NCI-H748 (cell line): ENCODE measurements around the gene ZNF521.

Experiments used
- DNase-seq: peaks from one replicate; lab custom pipeline; 2025; ENCODE audit not compliant: unreplicated experiment; lab: John Stamatoyannopoulos, UW

The ZNF521 gene

DNA sequence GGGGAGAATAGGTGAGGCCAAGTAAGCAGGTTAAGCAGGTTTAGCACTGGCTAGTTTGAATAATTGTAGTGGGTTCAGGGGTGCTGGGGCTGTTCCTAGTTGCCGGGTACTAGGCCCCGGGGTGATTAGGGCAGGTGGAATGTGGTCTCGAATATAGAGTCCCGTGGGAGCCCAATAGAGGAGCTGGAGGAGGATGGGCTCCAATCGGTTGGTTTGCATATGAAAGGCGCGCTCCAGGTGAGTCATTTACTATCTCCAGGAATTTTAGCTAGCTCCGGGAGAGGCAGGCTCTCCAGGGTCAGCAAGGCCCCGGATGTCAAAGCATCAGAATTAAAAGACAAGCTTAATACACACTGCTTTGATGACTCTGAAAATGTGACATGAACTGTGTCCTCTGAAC lies 304.0 kb downstream of the ZNF521 start:
- DNase-seq: no peak

DNA sequence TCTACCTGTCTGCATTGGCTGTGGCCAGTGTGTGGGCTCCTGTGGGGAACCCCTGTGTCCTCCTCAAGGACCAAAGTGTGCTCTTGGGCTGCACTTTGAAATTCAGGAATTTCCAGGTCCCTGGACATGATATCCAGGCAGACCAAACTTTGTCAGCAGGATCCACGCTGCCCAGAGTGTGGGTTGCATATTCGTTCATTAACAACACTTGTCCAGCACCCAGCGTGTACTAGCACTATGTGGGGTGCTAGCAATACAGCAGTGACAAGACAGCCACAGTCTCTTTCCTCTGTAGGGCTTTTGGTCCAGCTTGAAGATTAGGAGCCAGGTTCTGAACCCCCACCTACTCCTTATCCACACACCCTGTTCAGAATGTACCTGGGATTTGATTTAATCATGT lies 304.5 kb downstream of the ZNF521 start:
- no peak for DNase-seq

- DNase-seq: no peak
These were observed 307.3 kb downstream of the ZNF521 start for GRCh38 chr18:25044694-25045093.

- no peak for DNase-seq
These were observed 308.9 kb downstream of the ZNF521 start for GRCh38 chr18:25043104-25043503.

DNA sequence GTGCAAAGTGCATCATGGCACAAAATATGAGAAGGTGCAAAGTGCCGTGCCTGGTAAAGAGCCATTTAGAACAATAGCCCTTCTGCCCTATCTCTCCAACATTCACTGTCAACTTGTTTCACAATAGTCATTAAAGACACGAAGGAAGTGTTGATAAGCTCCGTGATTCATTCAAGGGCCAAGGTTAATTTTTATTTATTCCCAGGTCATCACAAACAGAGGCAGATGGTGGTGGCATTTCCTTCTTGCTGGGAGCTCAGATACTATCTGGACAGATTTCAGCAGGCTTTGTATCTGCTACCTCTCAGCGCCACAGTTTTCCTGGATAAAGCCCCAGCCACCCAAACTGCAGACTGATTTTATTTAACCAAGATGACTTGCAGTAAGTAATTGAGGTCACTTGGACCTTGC lies 309.3 kb downstream of the ZNF521 start:
- no peak for DNase-seq

- no peak for DNase-seq
These were observed 312.2 kb downstream of the ZNF521 start for GRCh38 chr18:25039781-25040180.

- DNase-seq: peak; percentile 88
These were observed 313.7 kb downstream of the ZNF521 start for GRCh38 chr18:25038261-25038660.

- peak; percentile 88 for DNase-seq
These were observed 318.1 kb downstream of the ZNF521 start for GRCh38 chr18:25033747-25034471.

GRCh38 chr18:25033175-25033574 lies 318.8 kb downstream of the ZNF521 start:
- DNase-seq: peak; percentile 31

- DNase-seq: no peak
These were observed 322.2 kb downstream of the ZNF521 start for GRCh38 chr18:25029802-25030201.

DNA sequence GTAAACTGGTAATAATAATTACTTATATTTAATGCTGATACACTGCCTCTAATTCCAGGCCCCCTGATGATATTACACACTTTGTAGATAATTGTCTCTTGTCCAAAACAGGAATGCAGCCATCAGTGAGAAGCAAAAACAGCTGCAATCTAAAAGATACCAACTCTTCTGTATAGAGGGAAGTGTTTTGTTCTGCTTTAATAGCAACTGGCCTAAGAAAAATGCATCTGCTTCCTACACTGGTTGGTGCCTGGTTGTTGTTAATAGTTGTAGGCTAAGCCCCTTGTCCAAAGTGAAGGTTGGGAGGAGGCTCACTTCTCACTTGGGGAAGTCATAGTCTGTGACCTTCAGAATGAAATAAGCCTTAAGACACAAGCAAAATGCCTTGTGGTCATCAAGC lies 332.0 kb downstream of the ZNF521 start:
- no peak for DNase-seq

DNA sequence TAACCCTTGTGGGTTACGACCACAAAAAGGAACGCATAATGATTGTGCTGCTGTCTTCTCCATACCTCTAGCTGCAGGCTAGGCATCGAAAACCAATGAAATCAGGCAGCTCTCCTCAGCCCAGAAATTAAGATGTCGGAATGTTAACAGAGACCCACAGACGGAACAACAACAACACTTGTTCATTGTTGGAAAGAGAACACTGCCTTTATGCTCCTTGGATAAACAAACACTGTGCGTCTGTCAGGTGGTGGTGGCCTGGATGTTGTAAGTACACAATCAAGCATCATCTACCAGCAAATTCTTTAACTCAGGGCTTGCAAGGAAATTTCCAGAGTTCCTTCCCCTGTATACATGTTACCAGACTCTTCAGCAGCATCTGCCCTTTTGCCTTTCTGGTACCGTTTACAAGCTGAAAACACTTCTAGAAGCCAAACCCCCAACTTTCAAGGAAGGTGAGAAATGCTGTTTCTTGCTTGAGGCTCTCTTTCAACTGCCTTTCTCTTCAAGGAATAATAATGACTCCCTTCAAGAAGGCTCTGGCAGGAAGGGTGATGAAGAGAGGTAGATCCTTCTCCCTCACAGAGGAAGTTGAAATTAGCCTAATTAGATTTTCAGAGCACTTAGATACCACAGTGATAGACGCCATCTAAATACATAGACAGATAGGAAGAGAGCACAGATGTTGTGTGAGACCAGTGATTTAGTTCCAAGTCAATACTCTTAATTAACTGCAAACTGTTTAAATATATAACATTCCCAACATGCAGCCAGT lies 332.7 kb downstream of the ZNF521 start:
- no peak for DNase-seq

DNA sequence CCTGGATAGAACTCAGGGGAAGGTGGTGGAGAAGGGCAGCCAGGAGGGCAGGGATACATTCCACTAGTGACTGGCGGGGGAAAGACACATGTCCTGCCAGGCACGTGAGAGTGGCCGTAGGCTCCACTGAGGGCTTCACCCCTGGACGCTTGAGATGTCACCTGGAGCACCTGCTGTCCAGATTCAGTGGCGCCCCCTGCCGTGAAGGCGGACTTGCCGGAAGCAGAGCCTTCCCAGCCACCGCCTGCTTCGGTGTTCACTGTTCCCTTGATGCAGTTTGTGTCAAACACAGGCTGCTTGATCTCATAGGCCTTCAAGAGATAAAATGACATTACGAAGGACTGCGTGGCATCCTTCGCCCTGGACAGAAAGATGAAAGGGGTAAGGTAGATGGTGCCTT lies 335.3 kb downstream of the ZNF521 start:
- DNase-seq: no peak

DNA sequence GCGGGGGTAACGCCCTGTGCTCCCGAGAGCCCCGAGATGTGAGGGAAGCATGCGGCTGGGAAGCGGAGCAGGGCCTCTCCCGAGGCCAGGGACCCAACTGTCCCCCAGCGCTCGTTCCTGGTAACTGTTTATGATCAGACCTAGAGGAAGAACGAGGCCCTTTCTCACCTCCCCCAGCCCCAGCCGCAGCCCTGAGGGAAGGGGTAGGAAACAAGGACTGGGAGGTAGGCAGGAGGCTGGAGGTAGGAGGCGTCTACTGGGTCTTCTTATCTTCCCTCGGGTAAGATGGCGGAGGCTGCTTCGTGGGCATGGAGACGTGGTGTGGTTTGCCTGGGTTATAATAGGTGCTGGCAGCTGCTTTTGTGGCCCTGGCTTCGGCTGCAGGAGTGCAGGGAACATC lies 335.8 kb downstream of the ZNF521 start:
- no peak for DNase-seq
